Measurements from ENCODE around the gene CAMK2A. TPM values are rescaled to one million over a fixed set of nuclear protein-coding genes. Genes with fewer than 3 reads are reported as not detected.

CAMK2A gene
- total RNA-seq, 1 donor from 2014 or later, result 1.2 TPM

GRCh38 chr5:150245808-150246207, 43.8 kb downstream of the CAMK2A start:
- H3K27ac ChIP-seq (ENCODE audit: low read depth, low read length), result no peak overlapping the region

GRCh38 chr5:150245111-150245789, 44.3 kb downstream of the CAMK2A start:
- no peak for TF ChIP-seq EZH2 (IDR thresholded peaks at IDR 0.05; ENCODE audit: insufficient read depth, low read length)
- TF ChIP-seq, protein P1, sequence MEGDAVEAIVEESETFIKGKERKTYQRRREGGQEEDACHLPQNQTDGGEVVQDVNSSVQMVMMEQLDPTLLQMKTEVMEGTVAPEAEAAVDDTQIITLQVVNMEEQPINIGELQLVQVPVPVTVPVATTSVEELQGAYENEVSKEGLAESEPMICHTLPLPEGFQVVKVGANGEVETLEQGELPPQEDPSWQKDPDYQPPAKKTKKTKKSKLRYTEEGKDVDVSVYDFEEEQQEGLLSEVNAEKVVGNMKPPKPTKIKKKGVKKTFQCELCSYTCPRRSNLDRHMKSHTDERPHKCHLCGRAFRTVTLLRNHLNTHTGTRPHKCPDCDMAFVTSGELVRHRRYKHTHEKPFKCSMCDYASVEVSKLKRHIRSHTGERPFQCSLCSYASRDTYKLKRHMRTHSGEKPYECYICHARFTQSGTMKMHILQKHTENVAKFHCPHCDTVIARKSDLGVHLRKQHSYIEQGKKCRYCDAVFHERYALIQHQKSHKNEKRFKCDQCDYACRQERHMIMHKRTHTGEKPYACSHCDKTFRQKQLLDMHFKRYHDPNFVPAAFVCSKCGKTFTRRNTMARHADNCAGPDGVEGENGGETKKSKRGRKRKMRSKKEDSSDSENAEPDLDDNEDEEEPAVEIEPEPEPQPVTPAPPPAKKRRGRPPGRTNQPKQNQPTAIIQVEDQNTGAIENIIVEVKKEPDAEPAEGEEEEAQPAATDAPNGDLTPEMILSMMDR (IDR thresholded peaks at IDR 0.05; ENCODE audit: insufficient read depth, low read depth, low read length), result no peak
- Histone ChIP-seq H3K9ac (ENCODE audit: low read length) (no peak overlapping the region), H3K27ac (ENCODE audit: low read depth, low read length) (no peak overlapping the region), H3K4me2 (ENCODE audit: low read length) (no peak overlapping the region), H3K9me3 (ENCODE audit: insufficient read depth, low read depth, low read length) (no peaks in the 10 kb centered on the region), H3K36me3 (ENCODE audit: insufficient read depth, low read length) (no peaks in the 10 kb centered on the region), H4K20me1 (ENCODE audit: insufficient read depth, low read length) (no peaks in the 10 kb centered on the region), H3K27me3 (ENCODE audit: insufficient read depth, low read length) (no peaks in the 10 kb centered on the region), H3K4me1 (ENCODE audit: insufficient read depth, low read length) (no peaks in the 10 kb centered on the region), H3K4me3 (ENCODE audit: insufficient read depth, low read depth, low read length) (no peak overlapping the region), H2AFZ (ENCODE audit: low read depth, low read length) (no peak overlapping the region), H3K79me2 (ENCODE audit: insufficient read depth, low read length) (no peaks in the 10 kb centered on the region)
- H3K4me1 Mint-ChIP-seq (ENCODE audit: low read depth, unreplicated experiment), result peaks cover 2% of the 10 kb centered on the region
- H3K9me3 Mint-ChIP-seq (ENCODE audit: unreplicated experiment), result no peaks in the 10 kb centered on the region
- H3K27ac Mint-ChIP-seq (ENCODE audit: unreplicated experiment), result no peak overlapping the region
- no peak for FAIRE-seq
- DNase-seq (ENCODE audit: low read depth), result no peak
- H3K36me3 Mint-ChIP-seq (ENCODE audit: low read depth, unreplicated experiment), result peaks cover 2% of the 10 kb centered on the region
- no peak overlapping the region for H3K4me3 Mint-ChIP-seq (ENCODE audit: unreplicated experiment)
- H3K27me3 Mint-ChIP-seq (ENCODE audit: low read depth, unreplicated experiment), result peaks cover 45% of the 10 kb centered on the region

More at GRCh38 chr5:150245808-150246207, 43.8 kb downstream of the CAMK2A start:
- H2AFZ ChIP-seq (ENCODE audit: low read depth, low read length), result no peak overlapping the region
- H3K9me3 ChIP-seq (ENCODE audit: insufficient read depth, low read depth, low read length), result no peaks in the 10 kb centered on the region
- H3K9ac ChIP-seq (ENCODE audit: low read length), result no peak overlapping the region
- H3K4me1 ChIP-seq (ENCODE audit: insufficient read depth, low read length), result no peaks in the 10 kb centered on the region
- no peak for FAIRE-seq
- no peaks in the 10 kb centered on the region for H3K27me3 ChIP-seq (ENCODE audit: insufficient read depth, low read length)
- no peak overlapping the region for H3K4me3 Mint-ChIP-seq (ENCODE audit: unreplicated experiment)
- H3K27ac Mint-ChIP-seq (ENCODE audit: unreplicated experiment), result no peak overlapping the region
- H3K4me3 ChIP-seq (ENCODE audit: insufficient read depth, low read depth, low read length), result no peak overlapping the region
- peaks cover 2% of the 10 kb centered on the region for H3K36me3 Mint-ChIP-seq (ENCODE audit: low read depth, unreplicated experiment)
- peaks cover 42% of the 10 kb centered on the region for H3K27me3 Mint-ChIP-seq (ENCODE audit: low read depth, unreplicated experiment)
- no peaks in the 10 kb centered on the region for H3K36me3 ChIP-seq (ENCODE audit: insufficient read depth, low read length)
- peaks cover 2% of the 10 kb centered on the region for H3K4me1 Mint-ChIP-seq (ENCODE audit: low read depth, unreplicated experiment)
- no peaks in the 10 kb centered on the region for H3K9me3 Mint-ChIP-seq (ENCODE audit: unreplicated experiment)
- H3K4me2 ChIP-seq (ENCODE audit: low read length), result no peak overlapping the region
- H4K20me1 ChIP-seq (ENCODE audit: insufficient read depth, low read length), result no peaks in the 10 kb centered on the region
- TF ChIP-seq EZH2 (IDR thresholded peaks at IDR 0.05; ENCODE audit: insufficient read depth, low read length), result no peak
- TF ChIP-seq, protein P1 (IDR thresholded peaks at IDR 0.05; ENCODE audit: insufficient read depth, low read depth, low read length), result no peak
- no peak for DNase-seq (ENCODE audit: low read depth)
- no peaks in the 10 kb centered on the region for H3K79me2 ChIP-seq (ENCODE audit: insufficient read depth, low read length)

GRCh38 chr5:150244209-150244608, 45.4 kb downstream of the CAMK2A start:
- H3K4me3 Mint-ChIP-seq (ENCODE audit: unreplicated experiment), result no peak overlapping the region
- DNase-seq (ENCODE audit: low read depth) (no peak), FAIRE-seq (no peak)
- peaks cover 41% of the 10 kb centered on the region for H3K27me3 Mint-ChIP-seq (ENCODE audit: low read depth, unreplicated experiment)
- Histone ChIP-seq H4K20me1 (ENCODE audit: insufficient read depth, low read length) (no peaks in the 10 kb centered on the region), H3K4me3 (ENCODE audit: insufficient read depth, low read depth, low read length) (no peak overlapping the region), H3K4me1 (ENCODE audit: insufficient read depth, low read length) (no peaks in the 10 kb centered on the region), H3K79me2 (ENCODE audit: insufficient read depth, low read length) (no peaks in the 10 kb centered on the region), H3K36me3 (ENCODE audit: insufficient read depth, low read length) (no peaks in the 10 kb centered on the region), H3K9me3 (ENCODE audit: insufficient read depth, low read depth, low read length) (no peaks in the 10 kb centered on the region), H3K9ac (ENCODE audit: low read length) (no peak overlapping the region), H3K27ac (ENCODE audit: low read depth, low read length) (no peak overlapping the region), H3K4me2 (ENCODE audit: low read length) (no peak overlapping the region), H2AFZ (ENCODE audit: low read depth, low read length) (no peak overlapping the region), H3K27me3 (ENCODE audit: insufficient read depth, low read length) (no peaks in the 10 kb centered on the region)
- H3K36me3 Mint-ChIP-seq (ENCODE audit: low read depth, unreplicated experiment), result peaks cover 2% of the 10 kb centered on the region
- TF ChIP-seq, protein P1 (IDR thresholded peaks at IDR 0.05; ENCODE audit: insufficient read depth, low read depth, low read length), result no peak
- TF ChIP-seq EZH2 (IDR thresholded peaks at IDR 0.05; ENCODE audit: insufficient read depth, low read length), result no peak
- no peak overlapping the region for H3K27ac Mint-ChIP-seq (ENCODE audit: unreplicated experiment)
- no peaks in the 10 kb centered on the region for H3K9me3 Mint-ChIP-seq (ENCODE audit: unreplicated experiment)
- peaks cover 2% of the 10 kb centered on the region for H3K4me1 Mint-ChIP-seq (ENCODE audit: low read depth, unreplicated experiment)
